Measurements from ENCODE around the gene LONP2. TPM values are rescaled to one million over a fixed set of nuclear protein-coding genes. Genes with fewer than 3 reads are reported as not detected.

LONP2 gene
- total and polyA plus RNA-seq, 2 of the 13 experiments (the other 11 are each of a cell fraction or from before 2014, with no cell fraction given) = 39.2 to 63.3 TPM

DNA sequence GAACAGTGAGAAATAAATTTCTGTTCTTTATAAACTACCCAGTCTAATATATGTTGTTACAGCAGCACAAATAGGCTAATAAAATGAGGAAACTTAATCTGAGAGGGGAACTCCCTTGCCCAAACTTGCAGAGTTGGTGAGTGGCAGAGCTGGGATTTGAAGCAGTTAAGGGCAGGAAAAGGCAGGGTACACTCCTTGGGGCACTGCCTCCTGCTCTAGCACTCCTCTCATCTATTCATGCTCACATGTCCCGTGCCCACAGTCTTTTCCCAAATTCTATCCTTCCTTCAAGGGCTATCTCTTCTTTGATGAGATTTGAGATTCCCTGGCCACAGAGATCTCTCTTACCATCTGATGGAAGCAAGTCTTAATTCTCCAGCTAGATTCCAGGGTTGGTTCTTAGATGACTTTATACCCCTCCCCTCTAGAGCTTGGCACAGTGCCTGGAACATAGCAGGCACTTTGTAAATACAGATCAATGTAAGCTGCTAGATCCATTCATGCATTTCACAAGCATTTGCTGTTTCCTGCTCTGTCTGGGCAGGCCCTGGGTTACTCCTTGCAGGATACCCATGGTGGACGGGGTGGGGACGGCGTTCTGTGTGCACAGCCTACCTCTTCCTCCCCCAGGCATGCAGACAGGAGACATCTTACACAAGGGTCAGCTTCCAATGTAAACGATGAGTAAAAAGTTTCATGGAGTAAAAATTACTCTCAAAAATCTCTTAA is 49.1 kb upstream of the LONP2 start (continued):
- TF ChIP-seq SCMH1 (CRISPR knock-in tag; IDR thresholded peaks at IDR 0.05; ENCODE audit: borderline replicate concordance) (no peak), ZBTB4 (CRISPR knock-in tag; IDR thresholded peaks at IDR 0.05; ENCODE audit: borderline replicate concordance) (no peak), ZSCAN12 (CRISPR knock-in tag; IDR thresholded peaks at IDR 0.05) (no peak), ZKSCAN5 (CRISPR knock-in tag; IDR thresholded peaks at IDR 0.05) (no peak), ZNF552 (CRISPR knock-in tag; IDR thresholded peaks at IDR 0.05; ENCODE audit: borderline replicate concordance) (no peak), HNRNPUL1 (IDR thresholded peaks at IDR 0.05; ENCODE audit: low read depth, low read length) (no peak), ZFX (CRISPR knock-in tag; IDR thresholded peaks at IDR 0.05; ENCODE audit: low read depth) (peak; percentile 24; the same call in 1 of the 2 replicates), CTCF (CRISPR knock-in tag; IDR thresholded peaks at IDR 0.05) (no peak), ZNF331 (CRISPR knock-in tag; IDR thresholded peaks at IDR 0.05) (peak; percentile 52; the same call in 1 of the 2 replicates), ZNF577 (CRISPR knock-in tag; IDR thresholded peaks at IDR 0.05; ENCODE audit: borderline replicate concordance, low read depth) (no peak), ZFAT (CRISPR knock-in tag; conservative IDR thresholded peaks at IDR 0.05) (no peak), YY1 (IDR thresholded peaks at IDR 0.05; ENCODE audit: insufficient read depth, insufficient replicate concordance, low read depth, low read length) (no peak), HES4 (CRISPR knock-in tag; IDR thresholded peaks at IDR 0.05; ENCODE audit: borderline replicate concordance) (no peak), GTF3A (CRISPR knock-in tag; conservative IDR thresholded peaks at IDR 0.05) (no peak), FOXP1 (IDR thresholded peaks at IDR 0.05) (no peak), FOXP1 (CRISPR knock-in tag; IDR thresholded peaks at IDR 0.05) (peak; percentile 54), MED1 (CRISPR knock-in tag; IDR thresholded peaks at IDR 0.05) (0 out of 2 replicates have a peak, but pooled peaks have one; percentile 20), NR3C1 (CRISPR knock-in tag; IDR thresholded peaks at IDR 0.05) (no peak), ZNF205 (CRISPR knock-in tag; IDR thresholded peaks at IDR 0.05) (no peak)
- TF ChIP-seq, protein P1, sequence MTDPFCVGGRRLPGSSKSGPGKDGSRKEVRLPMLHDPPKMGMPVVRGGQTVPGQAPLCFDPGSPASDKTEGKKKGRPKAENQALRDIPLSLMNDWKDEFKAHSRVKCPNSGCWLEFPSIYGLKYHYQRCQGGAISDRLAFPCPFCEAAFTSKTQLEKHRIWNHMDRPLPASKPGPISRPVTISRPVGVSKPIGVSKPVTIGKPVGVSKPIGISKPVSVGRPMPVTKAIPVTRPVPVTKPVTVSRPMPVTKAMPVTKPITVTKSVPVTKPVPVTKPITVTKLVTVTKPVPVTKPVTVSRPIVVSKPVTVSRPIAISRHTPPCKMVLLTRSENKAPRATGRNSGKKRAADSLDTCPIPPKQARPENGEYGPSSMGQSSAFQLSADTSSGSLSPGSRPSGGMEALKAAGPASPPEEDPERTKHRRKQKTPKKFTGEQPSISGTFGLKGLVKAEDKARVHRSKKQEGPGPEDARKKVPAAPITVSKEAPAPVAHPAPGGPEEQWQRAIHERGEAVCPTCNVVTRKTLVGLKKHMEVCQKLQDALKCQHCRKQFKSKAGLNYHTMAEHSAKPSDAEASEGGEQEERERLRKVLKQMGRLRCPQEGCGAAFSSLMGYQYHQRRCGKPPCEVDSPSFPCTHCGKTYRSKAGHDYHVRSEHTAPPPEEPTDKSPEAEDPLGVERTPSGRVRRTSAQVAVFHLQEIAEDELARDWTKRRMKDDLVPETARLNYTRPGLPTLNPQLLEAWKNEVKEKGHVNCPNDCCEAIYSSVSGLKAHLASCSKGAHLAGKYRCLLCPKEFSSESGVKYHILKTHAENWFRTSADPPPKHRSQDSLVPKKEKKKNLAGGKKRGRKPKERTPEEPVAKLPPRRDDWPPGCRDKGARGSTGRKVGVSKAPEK (CRISPR knock-in tag; IDR thresholded peaks at IDR 0.05; ENCODE audit: borderline replicate concordance) = no peak
- TF ChIP-seq, protein P2, sequence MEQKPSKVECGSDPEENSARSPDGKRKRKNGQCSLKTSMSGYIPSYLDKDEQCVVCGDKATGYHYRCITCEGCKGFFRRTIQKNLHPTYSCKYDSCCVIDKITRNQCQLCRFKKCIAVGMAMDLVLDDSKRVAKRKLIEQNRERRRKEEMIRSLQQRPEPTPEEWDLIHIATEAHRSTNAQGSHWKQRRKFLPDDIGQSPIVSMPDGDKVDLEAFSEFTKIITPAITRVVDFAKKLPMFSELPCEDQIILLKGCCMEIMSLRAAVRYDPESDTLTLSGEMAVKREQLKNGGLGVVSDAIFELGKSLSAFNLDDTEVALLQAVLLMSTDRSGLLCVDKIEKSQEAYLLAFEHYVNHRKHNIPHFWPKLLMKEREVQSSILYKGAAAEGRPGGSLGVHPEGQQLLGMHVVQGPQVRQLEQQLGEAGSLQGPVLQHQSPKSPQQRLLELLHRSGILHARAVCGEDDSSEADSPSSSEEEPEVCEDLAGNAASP (CRISPR knock-in tag; IDR thresholded peaks at IDR 0.05; ENCODE audit: borderline replicate concordance) = no peak; the same call in 1 of the 2 replicates
